ENCODE results near the gene PHLDB2.

GRCh38 chr3:112018712-112019111, 159.6 kb downstream of the PHLDB2 start:
- no peak for TF ChIP-seq FOXP2 (optimal IDR thresholded peaks at IDR 0.05; ENCODE audit: borderline replicate concordance, extremely low read depth, extremely low read length, insufficient read depth)
- TF ChIP-seq REST (IDR thresholded peaks at IDR 0.05; ENCODE audit: insufficient read depth in 1 of 2, low read depth in 2 of 2, low read length in 2 of 2): no peak
